RWPE1 (cell line): ENCODE measurements around the gene ATP1A3.

ENCODE experiments used
- CTCF ChIA-PET: fragments of 350-600 bp; sonication (Branson Sonifier 250); formaldehyde crosslinking; extraction: SDS; loops from one replicate; lab custom pipeline; 2021; lab: Yijun Ruan, JAX
- POLR2A ChIA-PET: fragments of 400-600 bp; formaldehyde crosslinking; extraction: SDS; loops from one replicate; lab custom pipeline; 2020; ENCODE audit warnings: antibody characterized with exemption; ENCODE audit not compliant: low non-redundant PET; lab: Yijun Ruan, JAX
- DNase-seq: peaks from one replicate; pipeline ENCODE4 v3.0.0; 2012; ENCODE audit warnings: low spot score
- H3K27ac ChIP-seq: fragments of 450-650 bp; 2 replicates; pipeline ENCODE4 v1.5.1; 2017
- TF ChIP-seq, protein P1 (sequence below): fragments of 450-650 bp; conservative IDR thresholded peaks from 2 replicates; pipeline ENCODE4 v1.5.1; 2017; ENCODE audit warnings: low read depth, mild to moderate bottlenecking

Gene ATP1A3

DNA sequence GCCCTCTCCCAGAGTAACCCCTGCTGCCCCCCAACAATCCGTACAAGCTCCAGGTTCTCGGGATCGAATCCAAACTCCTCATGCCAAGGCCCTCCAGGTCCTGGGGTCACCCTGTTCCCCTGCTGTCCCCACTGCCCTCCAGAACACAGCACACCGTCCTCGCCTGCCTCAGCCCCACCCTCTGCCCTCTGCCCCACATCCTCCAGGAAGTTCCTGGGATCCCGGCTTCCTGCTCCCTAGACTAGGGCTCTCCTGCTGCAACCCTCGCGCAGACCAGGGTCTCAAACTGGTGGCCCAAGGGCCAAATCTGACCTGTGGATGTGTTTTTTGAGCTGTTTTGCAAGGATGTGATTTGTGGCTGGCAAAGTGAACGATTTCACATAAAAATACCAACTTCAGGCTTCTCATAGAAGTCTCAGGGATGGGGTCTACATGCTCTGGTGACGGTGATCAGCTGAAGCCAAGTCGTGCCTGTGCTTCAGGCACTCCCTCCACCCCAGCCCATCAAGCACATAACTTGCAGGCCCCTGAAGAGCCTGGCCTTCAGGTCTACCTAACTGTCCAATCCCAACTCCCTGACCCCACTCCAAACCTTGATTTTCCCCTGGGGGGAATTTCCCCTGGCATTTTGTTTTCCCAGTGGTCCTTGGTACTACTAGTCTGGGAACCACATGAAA, 36.7 kb downstream of the ATP1A3 start:
- TF ChIP-seq, protein P1, sequence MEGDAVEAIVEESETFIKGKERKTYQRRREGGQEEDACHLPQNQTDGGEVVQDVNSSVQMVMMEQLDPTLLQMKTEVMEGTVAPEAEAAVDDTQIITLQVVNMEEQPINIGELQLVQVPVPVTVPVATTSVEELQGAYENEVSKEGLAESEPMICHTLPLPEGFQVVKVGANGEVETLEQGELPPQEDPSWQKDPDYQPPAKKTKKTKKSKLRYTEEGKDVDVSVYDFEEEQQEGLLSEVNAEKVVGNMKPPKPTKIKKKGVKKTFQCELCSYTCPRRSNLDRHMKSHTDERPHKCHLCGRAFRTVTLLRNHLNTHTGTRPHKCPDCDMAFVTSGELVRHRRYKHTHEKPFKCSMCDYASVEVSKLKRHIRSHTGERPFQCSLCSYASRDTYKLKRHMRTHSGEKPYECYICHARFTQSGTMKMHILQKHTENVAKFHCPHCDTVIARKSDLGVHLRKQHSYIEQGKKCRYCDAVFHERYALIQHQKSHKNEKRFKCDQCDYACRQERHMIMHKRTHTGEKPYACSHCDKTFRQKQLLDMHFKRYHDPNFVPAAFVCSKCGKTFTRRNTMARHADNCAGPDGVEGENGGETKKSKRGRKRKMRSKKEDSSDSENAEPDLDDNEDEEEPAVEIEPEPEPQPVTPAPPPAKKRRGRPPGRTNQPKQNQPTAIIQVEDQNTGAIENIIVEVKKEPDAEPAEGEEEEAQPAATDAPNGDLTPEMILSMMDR: no peak
- CTCF ChIA-PET: interaction anchor here (0.6 to 3.1 kb wide), 6 partner anchors 17 to 103 kb away, joined by 3 to 21 read pairs (median 4); no protein-coding TSS in a partner anchor
- peak overlapping the region; percentile 83 for H3K27ac ChIP-seq
- no peak for DNase-seq
- POLR2A ChIA-PET: no interaction called here

DNA sequence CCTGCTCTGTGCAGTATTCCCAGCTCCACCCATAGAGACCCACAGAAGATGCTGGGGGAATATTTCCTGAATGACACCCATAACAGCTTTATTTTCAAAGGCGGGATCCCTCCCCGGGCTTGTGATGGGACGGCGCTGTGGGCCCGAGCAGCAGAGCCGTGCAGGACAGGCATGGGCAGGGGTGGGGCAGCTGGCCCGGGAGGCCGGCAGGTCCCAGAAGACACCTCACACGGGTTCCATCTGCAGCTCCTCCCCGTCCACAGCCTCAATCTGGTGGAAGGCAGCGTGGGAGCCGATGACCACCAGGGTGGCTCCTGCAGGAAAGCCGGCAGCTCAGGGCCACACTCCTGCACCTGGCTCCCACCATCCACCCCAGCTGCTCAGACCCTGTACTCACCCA, 37.4 kb downstream of the ATP1A3 start:
- CTCF ChIA-PET: interaction anchor here (0.6 to 3.1 kb wide), 5 partner anchors 69 to 104 kb away, joined by 3 to 21 read pairs (median 3); no protein-coding TSS in a partner anchor
- TF ChIP-seq, protein P1: no peak
- no peak for DNase-seq
- peak overlapping the region; percentile 83 for H3K27ac ChIP-seq
- POLR2A ChIA-PET: no interaction called here

DNA sequence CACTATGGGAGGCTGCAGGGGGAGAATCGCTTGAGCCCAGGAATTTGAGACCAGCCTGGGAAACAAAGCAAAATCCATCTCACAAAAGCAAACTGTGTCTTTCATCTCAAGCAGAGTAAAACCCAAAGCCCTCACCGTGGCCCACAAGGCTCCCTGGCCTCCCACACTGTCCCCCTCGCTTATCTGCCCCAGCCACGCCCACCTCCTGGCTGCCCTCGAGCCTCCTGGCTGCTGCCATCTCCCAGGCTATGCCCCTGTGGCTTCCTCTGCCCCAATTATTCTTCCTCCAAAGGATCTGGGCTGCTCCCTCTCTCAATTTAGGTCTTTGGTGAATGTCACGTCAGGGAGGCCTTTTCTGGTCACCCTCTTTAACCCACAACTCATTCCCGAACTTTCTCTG, 38.5 kb downstream of the ATP1A3 start:
- TF ChIP-seq, protein P1: no peak
- ChIA-PET POLR2A (no interaction called here), CTCF (no interaction called here)
- H3K27ac ChIP-seq: peak overlapping the region; percentile 83; the same call in 1 of the 2 replicates
- no peak for DNase-seq

DNA sequence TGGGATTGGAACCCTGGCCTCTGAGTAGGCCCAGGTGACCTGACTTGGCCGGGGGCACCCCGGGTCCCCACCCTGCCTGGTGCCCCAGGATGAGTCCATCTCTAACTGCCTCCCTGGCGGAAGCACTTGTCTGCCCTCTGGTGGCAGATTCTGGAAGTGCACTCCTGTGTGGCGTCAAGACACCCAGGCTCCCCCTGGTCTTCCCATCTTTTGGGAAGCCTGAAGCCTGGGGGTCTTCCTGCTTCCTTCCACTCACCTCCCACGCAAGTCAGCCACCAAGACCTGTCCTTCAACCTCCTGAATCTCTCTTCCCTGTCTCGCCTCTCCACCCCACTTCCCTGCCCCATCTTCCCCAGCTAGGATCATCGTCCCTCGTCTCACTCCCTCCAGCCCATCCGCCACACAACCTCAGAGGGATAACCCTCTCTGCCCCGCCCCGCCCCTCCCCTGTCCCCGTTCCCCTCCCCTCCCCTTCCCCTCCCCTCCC, 42.3 kb downstream of the ATP1A3 start:
- CTCF ChIA-PET: interaction anchor here (0.6 to 2.3 kb wide), 5 partner anchors 10 to 305 kb away, joined by 3 to 15 read pairs (median 3); no protein-coding TSS in a partner anchor
- TF ChIP-seq, protein P1: peak; percentile 95
- POLR2A ChIA-PET: no interaction called here
- peak; percentile 80 for DNase-seq
- H3K27ac ChIP-seq: no peak overlapping the region

DNA sequence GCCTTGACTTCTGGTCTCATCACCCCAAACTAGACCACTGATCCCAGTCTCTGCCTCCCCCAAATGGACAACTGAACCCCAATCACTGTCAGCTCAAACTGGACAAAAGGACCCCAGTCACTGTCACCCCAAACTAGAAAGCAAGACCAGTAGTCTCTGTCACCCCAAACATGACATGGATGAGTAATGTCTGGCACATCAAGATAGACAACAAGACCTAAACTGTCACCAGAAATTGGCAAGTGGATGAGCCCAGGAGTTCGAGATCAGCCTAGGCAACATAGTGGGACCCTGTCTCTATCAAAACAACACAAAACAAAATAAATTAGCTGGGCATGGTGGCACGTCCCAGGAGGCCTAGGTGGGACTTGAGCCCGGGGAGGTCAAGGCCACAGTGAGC, 46.9 kb downstream of the ATP1A3 start:
- ChIA-PET CTCF (interaction anchor here (2.0 kb wide), 1 partner anchor 74 kb away, joined by 10 read pairs; no protein-coding TSS in a partner anchor), POLR2A (no interaction called here)
- no peak overlapping the region for H3K27ac ChIP-seq
- TF ChIP-seq, protein P1: no peak
- no peak for DNase-seq

GRCh38 chr19:41945135-41945766, 48.8 kb downstream of the ATP1A3 start:
- TF ChIP-seq, protein P1: no peak
- no peak overlapping the region for H3K27ac ChIP-seq
- no peak for DNase-seq
- ChIA-PET CTCF (interaction anchor here (0.6 to 2.0 kb wide), 3 partner anchors 9 to 72 kb away, joined by 4 to 10 read pairs (median 7); no protein-coding TSS in a partner anchor), POLR2A (no interaction called here)
